ENCODE measurements around the gene OXSM.
A peak's percentile ranks its signal among the peaks of the same experiment; 100 is the strongest.

The OXSM gene

GRCh38 chr3:25831578-25831977, 41.7 kb downstream of the OXSM start:
- TF ChIP-seq, protein P1, sequence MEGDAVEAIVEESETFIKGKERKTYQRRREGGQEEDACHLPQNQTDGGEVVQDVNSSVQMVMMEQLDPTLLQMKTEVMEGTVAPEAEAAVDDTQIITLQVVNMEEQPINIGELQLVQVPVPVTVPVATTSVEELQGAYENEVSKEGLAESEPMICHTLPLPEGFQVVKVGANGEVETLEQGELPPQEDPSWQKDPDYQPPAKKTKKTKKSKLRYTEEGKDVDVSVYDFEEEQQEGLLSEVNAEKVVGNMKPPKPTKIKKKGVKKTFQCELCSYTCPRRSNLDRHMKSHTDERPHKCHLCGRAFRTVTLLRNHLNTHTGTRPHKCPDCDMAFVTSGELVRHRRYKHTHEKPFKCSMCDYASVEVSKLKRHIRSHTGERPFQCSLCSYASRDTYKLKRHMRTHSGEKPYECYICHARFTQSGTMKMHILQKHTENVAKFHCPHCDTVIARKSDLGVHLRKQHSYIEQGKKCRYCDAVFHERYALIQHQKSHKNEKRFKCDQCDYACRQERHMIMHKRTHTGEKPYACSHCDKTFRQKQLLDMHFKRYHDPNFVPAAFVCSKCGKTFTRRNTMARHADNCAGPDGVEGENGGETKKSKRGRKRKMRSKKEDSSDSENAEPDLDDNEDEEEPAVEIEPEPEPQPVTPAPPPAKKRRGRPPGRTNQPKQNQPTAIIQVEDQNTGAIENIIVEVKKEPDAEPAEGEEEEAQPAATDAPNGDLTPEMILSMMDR (conservative IDR thresholded peaks at IDR 0.05; ENCODE audit: low read length), result peak; percentile 48
- H3K4me3 ChIP-seq (ENCODE audit: low read length), result no peak overlapping the region
- peak; percentile 20 for DNase-seq (ENCODE audit: low read depth)

DNA sequence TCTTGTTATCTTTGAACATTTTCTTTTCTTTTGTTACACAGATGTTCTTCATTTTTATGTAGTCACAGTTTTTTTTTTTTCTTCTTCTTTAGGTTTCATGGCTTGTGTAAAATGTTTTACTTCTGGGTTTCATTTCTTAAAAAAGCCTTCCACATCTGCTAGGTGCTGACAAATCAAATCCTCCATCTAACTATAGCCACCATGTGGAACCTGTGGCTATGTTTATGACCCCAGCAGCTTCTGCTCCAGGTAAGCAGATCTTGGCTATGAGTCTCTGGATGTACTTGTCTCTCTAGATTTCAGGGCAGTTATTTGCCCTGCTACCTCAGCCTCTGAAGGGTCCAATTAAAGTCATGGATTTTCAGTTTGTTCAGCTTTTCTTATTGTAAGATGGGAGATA, 44.5 kb downstream of the OXSM start:
- H3K4me3 ChIP-seq (ENCODE audit: low read length), result no peak overlapping the region
- DNase-seq (ENCODE audit: low read depth), result no peak

DNA sequence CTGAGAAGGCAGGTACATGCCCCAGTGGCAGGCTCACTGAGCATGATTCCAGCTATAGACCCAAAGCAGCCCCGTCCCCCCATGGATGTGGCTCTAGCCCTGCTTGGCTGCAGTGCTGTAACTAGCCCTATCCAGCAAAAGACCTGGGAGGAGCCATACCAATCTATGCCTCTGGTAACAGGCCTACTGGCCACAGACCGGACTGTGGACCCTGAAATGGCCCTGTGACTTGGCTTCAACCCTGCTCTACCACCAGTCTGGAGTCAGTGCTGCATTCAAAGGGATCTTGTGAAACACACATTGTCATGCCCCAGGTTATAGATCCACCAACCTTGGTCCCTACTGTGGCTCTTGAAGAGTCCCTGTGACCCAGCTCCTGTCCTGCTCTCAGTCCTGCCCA, 46.7 kb downstream of the OXSM start:
- no peak for DNase-seq (ENCODE audit: low read depth)
- TF ChIP-seq, protein P1 (conservative IDR thresholded peaks at IDR 0.05; ENCODE audit: low read length), result no peak
- no peak overlapping the region for H3K4me3 ChIP-seq (ENCODE audit: low read length)

More for the DNA sequence above, 44.5 kb downstream of the OXSM start:
- TF ChIP-seq, protein P1 (conservative IDR thresholded peaks at IDR 0.05; ENCODE audit: low read length), result no peak

DNA sequence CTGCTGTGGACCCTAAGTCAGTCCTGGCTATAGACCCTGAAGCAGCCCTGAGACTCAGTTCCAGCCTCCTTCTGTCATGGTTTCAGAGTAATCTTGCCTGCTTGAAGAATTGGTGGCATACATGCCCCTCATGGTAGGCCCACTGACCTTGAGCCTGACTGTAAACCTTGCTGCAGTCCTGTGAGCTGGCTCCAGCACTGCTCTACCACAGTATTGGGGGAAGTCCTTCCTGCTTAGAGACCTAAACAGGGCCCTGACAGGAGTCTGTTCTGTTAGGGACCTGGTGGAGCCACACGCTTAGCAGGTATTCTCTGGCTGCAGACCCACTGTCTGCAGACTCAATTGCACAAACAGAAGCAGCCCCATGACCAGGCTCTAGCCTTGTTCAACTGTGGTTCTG, 47.1 kb downstream of the OXSM start:
- H3K4me3 ChIP-seq (ENCODE audit: low read length), result no peak overlapping the region
- no peak for DNase-seq (ENCODE audit: low read depth)
- TF ChIP-seq, protein P1 (conservative IDR thresholded peaks at IDR 0.05; ENCODE audit: low read length), result no peak

DNA sequence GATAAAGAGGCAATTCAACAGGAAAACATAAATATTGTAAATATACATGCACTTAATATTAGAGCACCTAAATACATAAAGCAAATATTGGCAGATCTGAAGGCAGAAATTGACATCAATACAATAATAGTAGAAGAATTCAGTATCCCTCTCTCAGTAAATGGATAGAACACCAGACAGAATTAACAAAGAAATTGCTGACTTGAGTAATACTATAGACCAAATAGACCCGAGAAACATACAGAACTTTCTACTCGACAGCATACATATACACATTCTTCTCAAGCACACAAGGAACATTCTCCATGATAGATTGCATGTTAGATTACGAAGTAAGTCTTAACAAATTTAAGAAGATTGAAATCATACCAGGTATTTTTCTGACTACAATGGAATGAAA, 50.2 kb downstream of the OXSM start:
- no peak overlapping the region for H3K4me3 ChIP-seq (ENCODE audit: low read length)
- TF ChIP-seq, protein P1 (conservative IDR thresholded peaks at IDR 0.05; ENCODE audit: low read length), result no peak
- no peak for DNase-seq (ENCODE audit: low read depth)

GRCh38 chr3:25843332-25843731, 53.4 kb downstream of the OXSM start:
- TF ChIP-seq, protein P1 (conservative IDR thresholded peaks at IDR 0.05; ENCODE audit: low read length), result peak; percentile 16; the same call in 1 of the 2 replicates
- H3K4me3 ChIP-seq (ENCODE audit: low read length), result no peak overlapping the region
- no peak for DNase-seq (ENCODE audit: low read depth)

Measured in AG10803 (cell line).